Activated T-cell treated with anti-CD3 and anti-CD28 coated beads for 48 hours (primary cell): ENCODE measurements around the gene CHRNB4.
"Not testable (repeated sequence)": the region's sequence is repeated elsewhere in the genome, so short reads cannot be mapped to it uniquely, and the experiment has no call there.

Experiments
- DNase-seq: peaks from one replicate; pipeline ENCODE4 v3.0.0-alpha.2; 2020; ENCODE audit warnings: low read depth

CHRNB4 gene

GRCh38 chr15:78615151-78615589 lies 25.8 kb downstream of the CHRNB4 start:
- no peak for DNase-seq

GRCh38 chr15:78614021-78614420 lies 27.0 kb downstream of the CHRNB4 start:
- no peak for DNase-seq

GRCh38 chr15:78609551-78609950 lies 31.5 kb downstream of the CHRNB4 start:
- not testable (repeated sequence) for DNase-seq

GRCh38 chr15:78605680-78606079 lies 35.3 kb downstream of the CHRNB4 start:
- DNase-seq, result no peak

GRCh38 chr15:78605201-78605600 lies 35.8 kb downstream of the CHRNB4 start:
- DNase-seq, result no peak

GRCh38 chr15:78604420-78604819 lies 36.6 kb downstream of the CHRNB4 start:
- no peak for DNase-seq

- no peak for DNase-seq
These were observed 37.5 kb downstream of the CHRNB4 start for GRCh38 chr15:78603467-78603866.

- no peak for DNase-seq
These were observed 41.8 kb downstream of the CHRNB4 start for GRCh38 chr15:78599189-78599588.

- DNase-seq, result no peak
These were observed 42.7 kb downstream of the CHRNB4 start for GRCh38 chr15:78598348-78598747.

- DNase-seq, result no peak
These were observed 43.4 kb downstream of the CHRNB4 start for GRCh38 chr15:78597583-78597982.

- no peak for DNase-seq
These were observed 66.1 kb downstream of the CHRNB4 start for GRCh38 chr15:78574944-78575343.
